HCT116 (cell line): Measurements from ENCODE around the gene FSCN2. TPM values are rescaled to one million over a fixed set of nuclear protein-coding genes. Genes with fewer than 3 reads are reported as not detected.

Experiments
- ATAC-seq: fragments of 200-7000 bp; cut with Tn5 transposase; 2 replicates; pipeline ENCODE4 v1.9.1; 2020; ENCODE audit warnings: mild to moderate bottlenecking, moderate library complexity
- BruUV-seq: library from RNA; stranded (reverse); fragments of 400-500 nt; replicated peaks from 2 replicates; lab custom pipeline; 2021; lab: Mats Ljungman, UMichigan
- CTCF ChIA-PET: fragments of 300-600 bp; sonication (Branson Sonifier 250); formaldehyde crosslinking; loops from one replicate; lab custom pipeline; 2021; ENCODE audit warnings: antibody characterized with exemption; lab: Charles Lee
- POLR2A ChIA-PET: fragments of 300-600, 350-600 bp; sonication (Branson Sonifier 250); formaldehyde crosslinking; loops from one replicate; lab custom pipeline; 2021; ENCODE audit warnings: antibody characterized with exemption; lab: Charles Lee
- RAD21 ChIA-PET, 2 experiments: fragments of 300-600 bp; sonication (Branson Sonifier 250); formaldehyde crosslinking; loops; one replicate each; lab custom pipeline; 2023; ENCODE audit warnings: low total read pairs in 2 of 2; ENCODE audit not compliant: uncharacterized antibody in 2 of 2, unreplicated experiment in 2 of 2, low non-redundant PET in 1 of 2; lab: Charles Lee
- DNase-seq: peaks from one replicate; pipeline ENCODE4 v3.0.0-alpha.2; 2010; ENCODE audit warnings: low read depth, low spot score
- H2AFZ ChIP-seq: fragments of 200-600 bp; shearing (Covaris generic), sonication (generic); 2 replicates; pipeline ENCODE4 v1.6.1; 2017; ENCODE audit warnings: low read depth, mixed run types, mixed read lengths, antibody characterized with exemption, low read length; ENCODE audit not compliant: poor library complexity, severe bottlenecking
- H3K27ac ChIP-seq: 2 replicates; pipeline ENCODE4 v1.5.1; 2012; ENCODE audit warnings: low read depth, low read length
- H3K27me3 ChIP-seq: fragments of 200-600 bp; sonication (generic); 2 replicates; pipeline ENCODE4 v1.6.1; 2016; ENCODE audit warnings: mixed run types, low read length, mixed read lengths; ENCODE audit not compliant: insufficient read depth
- H3K36me3 ChIP-seq, 2 experiments: fragments of 200-500 bp in 1 of 2; fragments of 200-600 bp in 1 of 2; sonication (Bioruptor generic) in 1 of 2; sonication (generic) in 1 of 2; 2 replicates each; pipeline versions ENCODE4 v1.5.1 to v1.6.1; 2014 to 2016; ENCODE audit warnings: low read length in 2 of 2, inconsistent platforms in 1 of 2, mixed read lengths in 1 of 2, mixed run types in 1 of 2; ENCODE audit not compliant: insufficient read depth in 2 of 2, control insufficient read depth in 1 of 2
- H3K4me1 ChIP-seq, 2 experiments: fragments of 200-600 bp in 1 of 2; sonication (generic) in 1 of 2; 2 replicates each; pipeline versions ENCODE4 v1.5.1 to v1.6.1; 2012 to 2017; ENCODE audit warnings: low read length in 2 of 2, inconsistent platforms in 1 of 2, mild to moderate bottlenecking in 1 of 2, mixed read lengths in 1 of 2, mixed run types in 1 of 2, moderate library complexity in 1 of 2; ENCODE audit not compliant: insufficient read depth in 2 of 2, control insufficient read depth in 1 of 2
- H3K4me2 ChIP-seq: fragments of 200-600 bp; sonication (generic); 2 replicates; pipeline ENCODE4 v1.6.1; 2017; ENCODE audit warnings: mixed run types, low read length, mixed read lengths
- H3K4me3 ChIP-seq, 2 experiments: fragments of 200-600 bp in 1 of 2; sonication (generic) in 1 of 2; replicated peaks in 1 of 2; 2 replicates each; pipeline ENCODE4 v1.5.1; 2011 to 2016; ENCODE audit warnings: low read length in 2 of 2, control low read depth in 1 of 2, low read depth in 1 of 2, mild to moderate bottlenecking in 1 of 2, mixed read lengths in 1 of 2, mixed run types in 1 of 2
- H3K79me2 ChIP-seq: fragments of 200-600 bp; sonication (generic); 2 replicates; pipeline ENCODE4 v1.6.1; 2017; ENCODE audit warnings: mild to moderate bottlenecking, mixed run types, low read length, moderate library complexity, mixed read lengths; ENCODE audit not compliant: insufficient read depth
- H3K9ac ChIP-seq: fragments of 200-600 bp; sonication (generic); 2 replicates; pipeline ENCODE4 v1.6.1; 2016; ENCODE audit warnings: low read length, mixed read lengths
- H3K9me2 ChIP-seq: fragments of 200-600 bp; sonication (generic), shearing (Covaris generic); 2 replicates; pipeline ENCODE4 v1.6.1; 2017; ENCODE audit warnings: mixed run types, mild to moderate bottlenecking, moderate library complexity; ENCODE audit not compliant: insufficient read depth
- H3K9me3 ChIP-seq, 2 experiments: fragments of 200-500 bp in 1 of 2; fragments of 200-600 bp in 1 of 2; sonication (Bioruptor generic) in 1 of 2; sonication (generic) in 1 of 2; 2 replicates each; pipeline ENCODE4 v1.6.1; 2014 to 2017; ENCODE audit warnings: low read length in 2 of 2, mixed read lengths in 2 of 2, inconsistent platforms in 1 of 2, low read depth in 1 of 2, mild to moderate bottlenecking in 1 of 2, mixed run types in 1 of 2, moderate library complexity in 1 of 2; ENCODE audit not compliant: control insufficient read depth in 1 of 2, insufficient read depth in 1 of 2
- H4K20me1 ChIP-seq: fragments of 200-600 bp; sonication (generic), shearing (Covaris generic); 2 replicates; pipeline ENCODE4 v1.6.1; 2017; ENCODE audit warnings: mixed run types, mild to moderate bottlenecking, moderate library complexity; ENCODE audit not compliant: insufficient read depth
- CBX3 ChIP-seq: IDR thresholded peaks from 2 replicates; pipeline ENCODE4 v1.6.1; 2012; ENCODE audit warnings: low read depth
- CTCF ChIP-seq, 3 experiments: fragments of 200-600 bp in 1 of 3; sonication (generic) in 1 of 3; IDR thresholded peaks in 2 of 3; conservative IDR thresholded peaks in 1 of 3; 2 replicates each; pipeline ENCODE4 v1.5.1; 2012 to 2017; ENCODE audit warnings: low read depth in 2 of 3, low read length in 2 of 3, antibody characterized with exemption in 1 of 3, borderline replicate concordance in 1 of 3, control low read depth in 1 of 3, mild to moderate bottlenecking in 1 of 3, mixed read lengths in 1 of 3, mixed run types in 1 of 3, moderate library complexity in 1 of 3; ENCODE audit not compliant: insufficient read depth in 1 of 3
- EZH2 ChIP-seq: fragments of 200-600 bp; sonication (generic); IDR thresholded peaks from 2 replicates; pipeline ENCODE4 v1.6.1; 2017; ENCODE audit warnings: antibody characterized with exemption, mixed run types
- FOSL1 ChIP-seq: IDR thresholded peaks from 2 replicates; pipeline ENCODE4 v1.6.1; 2012; ENCODE audit warnings: low read depth
- MAX ChIP-seq: IDR thresholded peaks from 2 replicates; pipeline ENCODE4 v1.6.1; 2012
- POLR2A ChIP-seq: IDR thresholded peaks from 2 replicates; pipeline ENCODE4 v1.7.0; 2011; ENCODE audit warnings: borderline replicate concordance; ENCODE audit not compliant: insufficient read depth, insufficient read length; ENCODE audit errors: extremely low read depth
- POLR2AphosphoS5 ChIP-seq: IDR thresholded peaks from 2 replicates; pipeline ENCODE4 v1.6.1; 2011; ENCODE audit warnings: mild to moderate bottlenecking, low read depth, low read length, moderate library complexity
- RAD21 ChIP-seq: IDR thresholded peaks from 2 replicates; pipeline ENCODE4 v1.6.1; 2012; ENCODE audit warnings: low read depth, mild to moderate bottlenecking
- SRF ChIP-seq: IDR thresholded peaks from 2 replicates; pipeline ENCODE4 v1.6.1; 2012; ENCODE audit warnings: low read depth
- TCF7L2 ChIP-seq: IDR thresholded peaks from 2 replicates; pipeline ENCODE4 v1.7.0; 2011; ENCODE audit warnings: borderline replicate concordance, inconsistent platforms; ENCODE audit not compliant: insufficient read depth, insufficient read length; ENCODE audit errors: extremely low read depth
- ZNF274 ChIP-seq: fragments of 200-500 bp; sonication (Bioruptor generic); IDR thresholded peaks from 2 replicates; pipeline ENCODE4 v1.6.1; 2014; ENCODE audit warnings: mild to moderate bottlenecking, low read depth, low read length, inconsistent platforms
- intact Hi-C: fragments of 100-400 bp; cut with micrococcal nuclease; formaldehyde crosslinking; loops from 2 replicates; pipeline ENCODE4 v1.10.0; 2022
- total RNA-seq: library from RNA; stranded (reverse); gene quantifications from one replicate; pipeline ENCODE4 v1.2.1, GENCODE V29; 2021; ENCODE audit not compliant: unreplicated experiment

The FSCN2 gene
- total RNA-seq, 1 experiment from 2014 or later, result 10.1 TPM

GRCh38 chr17:81535480-81536298, 7.5 kb downstream of the FSCN2 start:
- H3K4me2 ChIP-seq, result no peak overlapping the region
- H3K4me1 ChIP-seq, result peaks cover 3 to 7% of the 10 kb centered on the region in 2 experiments; a peak in 2 of 4 replicates
- POLR2A ChIA-PET, result no interaction called here
- no peaks in the 10 kb centered on the region for H3K9me2 ChIP-seq
- H3K36me3 ChIP-seq, result peaks cover 0 to 5% of the 10 kb centered on the region in 2 experiments; a peak in 1 of 4 replicates
- intact Hi-C loops, result loop anchor here (5.0 kb wide), 1 partner anchor 163 kb away; no protein-coding TSS in a partner anchor
- no TSS peak for BruUV-seq
- H3K9ac ChIP-seq, result no peak overlapping the region
- H3K79me2 ChIP-seq, result no peaks in the 10 kb centered on the region
- RAD21 ChIA-PET, result no interaction called here
- H3K9me3 ChIP-seq, result peaks cover 0 to 7% of the 10 kb centered on the region in 2 experiments; a peak in 1 of 4 replicates
- no peak for DNase-seq
- H3K27ac ChIP-seq, result no peak overlapping the region
- H3K27me3 ChIP-seq, result no peaks in the 10 kb centered on the region
- TF ChIP-seq CBX3, result no peak
- TF ChIP-seq POLR2A, result no peak
- no peak for TF ChIP-seq FOSL1
- TF ChIP-seq RAD21, result no peak
- TF ChIP-seq ZNF274, result no peak
- H3K4me3 ChIP-seq, result no peak overlapping the region
- H4K20me1 ChIP-seq, result no peaks in the 10 kb centered on the region
- ATAC-seq, result no peak
- H2AFZ ChIP-seq, result no peak overlapping the region
- CTCF ChIA-PET, result no interaction called here

GRCh38 chr17:81536299-81537290, 8.4 kb downstream of the FSCN2 start:
- DNase-seq (no peak), ATAC-seq (no peak)
- Histone ChIP-seq H3K27me3 (no peaks in the 10 kb centered on the region), H3K4me2 (no peak overlapping the region), H3K9me2 (no peaks in the 10 kb centered on the region), H2AFZ (no peak overlapping the region), H3K9me3 (peaks cover 0 to 2% of the 10 kb centered on the region in 2 experiments; a peak in 1 of 4 replicates), H3K36me3 (peaks cover 0 to 9% of the 10 kb centered on the region in 2 experiments; a peak in 1 of 4 replicates), H3K79me2 (no peaks in the 10 kb centered on the region), H3K4me3 (no peak overlapping the region), H3K27ac (no peak overlapping the region), H4K20me1 (no peaks in the 10 kb centered on the region), H3K4me1 (peaks cover 3 to 7% of the 10 kb centered on the region in 2 experiments; a peak in 2 of 4 replicates), H3K9ac (no peak overlapping the region)
- ChIA-PET RAD21 (interaction anchor here (1.0 kb wide), 2 partner anchors 52 kb away, joined by 3 to 5 read pairs; no protein-coding TSS in a partner anchor), POLR2A (interaction anchor here (0.6 kb wide), 1 partner anchor 105 kb away, joined by 5 read pairs; no protein-coding TSS in a partner anchor), CTCF (interaction anchor here (1.0 kb wide), 3 partner anchors 21 to 394 kb away, joined by 3 to 6 read pairs (median 4); no protein-coding TSS in a partner anchor)
- TF ChIP-seq MAX, result no peak
- no peak for TF ChIP-seq CTCF (IDR thresholded peaks at IDR 0.05 in 2 of 3, conservative IDR thresholded peaks at IDR 0.05 in 1 of 3; ENCODE audit: borderline replicate concordance in 1 of 3, insufficient read depth in 1 of 3, low read depth in 2 of 3, low read length in 2 of 3)
- no peak for TF ChIP-seq RAD21
- no peak for TF ChIP-seq SRF
- TF ChIP-seq ZNF274, result no peak
- no peak; the same call in 1 of the 2 replicates for TF ChIP-seq POLR2AphosphoS5
- no peak for TF ChIP-seq TCF7L2
- no peak for TF ChIP-seq EZH2
- BruUV-seq, result no TSS peak
- intact Hi-C loops, result loop anchor here (1.0 to 5.0 kb wide), 2 partner anchors 52 to 164 kb away; no protein-coding TSS in a partner anchor
